H9 (cell line): ENCODE data around the gene ZFR2. TPM values are rescaled to one million over a fixed set of nuclear protein-coding genes. Genes with fewer than 3 reads are reported as not detected.

ENCODE experiments used
- DNase-seq: peaks from one replicate; pipeline ENCODE4 v3.0.0-alpha.2; 2017
- H2AFZ ChIP-seq: one replicate; pipeline ENCODE4 v1.6.1; 2013; ENCODE audit warnings: mild to moderate bottlenecking, low read length, control low read depth, moderate library complexity
- H2AK5ac ChIP-seq: 2 replicates; pipeline ENCODE4 v1.6.1; 2013; ENCODE audit warnings: low read length, control low read depth, mixed read lengths; ENCODE audit not compliant: insufficient read length
- H2BK120ac ChIP-seq: one replicate; pipeline ENCODE4 v1.6.1; 2013; ENCODE audit warnings: low read depth, mild to moderate bottlenecking, low read length, control low read depth, inconsistent platforms; ENCODE audit not compliant: poor library complexity, severe bottlenecking
- H2BK12ac ChIP-seq: 2 replicates; pipeline ENCODE4 v1.6.1; 2013; ENCODE audit warnings: low read length, control low read depth, mixed read lengths, low read depth; ENCODE audit not compliant: insufficient read length
- H2BK15ac ChIP-seq: 2 replicates; pipeline ENCODE4 v1.6.1; 2013; ENCODE audit warnings: low read depth, low read length, control low read depth
- H2BK20ac ChIP-seq: one replicate; pipeline ENCODE4 v1.6.1; 2013; ENCODE audit warnings: low read depth, mild to moderate bottlenecking, low read length, control low read depth, inconsistent platforms; ENCODE audit not compliant: poor library complexity, severe bottlenecking
- H2BK5ac ChIP-seq: 2 replicates; pipeline ENCODE4 v1.6.1; 2013; ENCODE audit warnings: low read length, control low read depth, mixed read lengths; ENCODE audit not compliant: insufficient read length
- H3K14ac ChIP-seq: 2 replicates; pipeline ENCODE4 v1.6.1; 2013; ENCODE audit warnings: low read length, control low read depth; ENCODE audit not compliant: insufficient read depth
- H3K18ac ChIP-seq: 2 replicates; pipeline ENCODE4 v1.6.1; 2013; ENCODE audit warnings: low read depth, mild to moderate bottlenecking, mixed read lengths, low read length, control low read depth; ENCODE audit not compliant: insufficient read length
- H3K23ac ChIP-seq: 2 replicates; pipeline ENCODE4 v1.6.1; 2013; ENCODE audit warnings: low read length, control low read depth, mixed read lengths, low read depth; ENCODE audit not compliant: insufficient read length
- H3K23me2 ChIP-seq: 2 replicates; pipeline ENCODE4 v1.6.1; 2013; ENCODE audit warnings: low read depth, mild to moderate bottlenecking, mixed read lengths, low read length, control low read depth; ENCODE audit not compliant: insufficient read length, poor library complexity, severe bottlenecking
- H3K27ac ChIP-seq: 2 replicates; pipeline ENCODE4 v1.5.1; 2013; ENCODE audit warnings: low read length, control low read depth, mixed read lengths, low read depth; ENCODE audit not compliant: insufficient read length
- H3K27me3 ChIP-seq: 2 replicates; pipeline ENCODE4 v1.6.1; 2013; ENCODE audit warnings: low read length, control low read depth, inconsistent platforms; ENCODE audit not compliant: insufficient read depth
- H3K4ac ChIP-seq: 2 replicates; pipeline ENCODE4 v1.6.1; 2013; ENCODE audit warnings: low read depth, mild to moderate bottlenecking, control low read depth, inconsistent platforms, low read length, moderate library complexity
- H3K4me1 ChIP-seq: 2 replicates; pipeline ENCODE4 v1.6.1; 2013; ENCODE audit warnings: low read length, control low read depth, inconsistent platforms; ENCODE audit not compliant: insufficient read depth
- H3K4me2 ChIP-seq: 2 replicates; pipeline ENCODE4 v1.6.1; 2013; ENCODE audit warnings: low read length, control low read depth, mixed read lengths; ENCODE audit not compliant: insufficient read length, insufficient read depth
- H3K56ac ChIP-seq: 2 replicates; pipeline ENCODE4 v1.6.1; 2013; ENCODE audit warnings: low read depth, mild to moderate bottlenecking, mixed read lengths, low read length, control low read depth; ENCODE audit not compliant: insufficient read length
- H3K79me1 ChIP-seq: 2 replicates; pipeline ENCODE4 v1.6.1; 2013; ENCODE audit warnings: low read depth, mild to moderate bottlenecking, moderate library complexity, low read length, control low read depth, inconsistent platforms; ENCODE audit not compliant: insufficient read depth, poor library complexity, severe bottlenecking
- H3K79me2 ChIP-seq: 2 replicates; pipeline ENCODE4 v1.6.1; 2013; ENCODE audit warnings: low read length, control low read depth, inconsistent platforms; ENCODE audit not compliant: insufficient read depth
- H3K9ac ChIP-seq: 2 replicates; pipeline ENCODE4 v1.6.1; 2013; ENCODE audit warnings: low read length, control low read depth, mixed read lengths; ENCODE audit not compliant: insufficient read length; ENCODE audit errors: extremely low read depth
- H3K9me3 ChIP-seq: one replicate; pipeline ENCODE4 v1.6.1; 2013; ENCODE audit warnings: low read depth, low read length, inconsistent platforms; ENCODE audit not compliant: control insufficient read depth
- H3T11ph ChIP-seq: one replicate; pipeline ENCODE4 v1.6.1; 2013; ENCODE audit warnings: mild to moderate bottlenecking, low read length, control low read depth, inconsistent platforms
- H4K20me1 ChIP-seq: one replicate; pipeline ENCODE4 v1.6.1; 2013; ENCODE audit not compliant: control insufficient read depth, insufficient read length, insufficient read depth
- H4K5ac ChIP-seq: 2 replicates; pipeline ENCODE4 v1.6.1; 2013; ENCODE audit warnings: low read depth, mild to moderate bottlenecking, mixed read lengths, low read length, control low read depth; ENCODE audit not compliant: insufficient read length
- H4K8ac ChIP-seq: replicated peaks from 2 replicates; pipeline ENCODE4 v1.6.1; 2013; ENCODE audit warnings: low read length, control low read depth, mixed read lengths, low read depth; ENCODE audit not compliant: insufficient read length
- H4K91ac ChIP-seq: 2 replicates; pipeline ENCODE4 v1.6.1; 2013; ENCODE audit warnings: low read depth, mild to moderate bottlenecking, moderate library complexity, mixed read lengths, low read length, control low read depth; ENCODE audit not compliant: insufficient read length
- H3K27ac Mint-ChIP-seq, 3 experiments: 2 replicates in 2 of 3; 3 replicates in 1 of 3; pipeline ENCODE4 v1.8.0; 2020 to 2021; ENCODE audit warnings: mixed read lengths in 3 of 3, mild to moderate bottlenecking in 1 of 3, moderate library complexity in 1 of 3
- H3K27me3 Mint-ChIP-seq: 2 replicates; pipeline ENCODE4 v1.8.0; 2021; ENCODE audit warnings: low read depth, mild to moderate bottlenecking, moderate library complexity, mixed read lengths
- H3K36me3 Mint-ChIP-seq, 3 experiments: 2 replicates in 2 of 3; 3 replicates in 1 of 3; pipeline ENCODE4 v1.8.0; 2020 to 2021; ENCODE audit warnings: low read depth in 3 of 3, mixed read lengths in 3 of 3; ENCODE audit not compliant: insufficient read depth in 1 of 3
- H3K4me1 Mint-ChIP-seq, 2 experiments: 2 replicates each; pipeline ENCODE4 v1.8.0; 2020; ENCODE audit warnings: mixed read lengths in 2 of 2
- H3K4me3 Mint-ChIP-seq, 2 experiments: 2 replicates in 1 of 2; 3 replicates in 1 of 2; pipeline ENCODE4 v1.8.0; 2020 to 2021; ENCODE audit warnings: mild to moderate bottlenecking in 2 of 2, mixed read lengths in 2 of 2, moderate library complexity in 1 of 2
- H3K9me3 Mint-ChIP-seq, 2 experiments: 2 replicates in 1 of 2; 3 replicates in 1 of 2; pipeline ENCODE4 v1.8.0; 2020; ENCODE audit warnings: mild to moderate bottlenecking in 2 of 2, mixed read lengths in 2 of 2, moderate library complexity in 1 of 2
- CTCF ChIP-seq: fragments of 200-600 bp; sonication (generic); conservative IDR thresholded peaks from 3 replicates; pipeline ENCODE4 v1.8.0; 2021; ENCODE audit warnings: antibody characterized with exemption, mild to moderate bottlenecking
- WGBS: extraction: QIAGEN DNeasy Blood & Tissue Kit; methylation state at CpG from one replicate; pipeline ENCODE4 v1.1.7; 2013; ENCODE audit warnings: missing lambda C conversion rate, low lambda C conversion rate, mixed read lengths; ENCODE audit not compliant: insufficient read length; ENCODE audit errors: extremely low coverage; 5-methylcytosine and 5-hydroxymethylcytosine counted together
- total RNA-seq: library from RNA; stranded (reverse); gene quantifications from 2 replicates; pipeline ENCODE4 v1.2.1, GENCODE V29; 2021

The ZFR2 gene
- total RNA-seq, 1 experiment from 2014 or later = 18.3 TPM

- H2BK5ac ChIP-seq = no peak overlapping the region
- no peak overlapping the region for H3K27ac ChIP-seq
- no peak overlapping the region for H4K5ac ChIP-seq
- H2AK5ac ChIP-seq = no peak overlapping the region
- no peak overlapping the region for H4K91ac ChIP-seq
- no peaks in the 10 kb centered on the region for H3K27me3 ChIP-seq
- WGBS = no CpG with 5 or more reads among the region's 12 CpGs
- H3K4me1 Mint-ChIP-seq = peaks cover 13 to 16% of the 10 kb centered on the region in 2 experiments
- peak overlapping the region in 1 of 3 experiments; percentile 93; a peak in 1 of 7 replicates for H3K27ac Mint-ChIP-seq
- no peak overlapping the region for H2AFZ ChIP-seq
- no peak overlapping the region for H2BK12ac ChIP-seq
- H3K4ac ChIP-seq = no peak overlapping the region
- no peak overlapping the region for H3K14ac ChIP-seq
- TF ChIP-seq CTCF = no peak
- H4K8ac ChIP-seq = no peak overlapping the region
- no peaks in the 10 kb centered on the region for H4K20me1 ChIP-seq
- no peaks in the 10 kb centered on the region for H3K9me3 Mint-ChIP-seq
- no peak overlapping the region for H3K23ac ChIP-seq
- no peak overlapping the region for H2BK15ac ChIP-seq
- H2BK20ac ChIP-seq = no peak overlapping the region
- H3K36me3 Mint-ChIP-seq = peaks cover 0 to 5% (median 0%) of the 10 kb centered on the region in 3 experiments; a peak in 2 of 7 replicates
- no peak overlapping the region; a peak in 1 of 5 replicates for H3K4me3 Mint-ChIP-seq
- no peak overlapping the region for H3T11ph ChIP-seq
- no peak overlapping the region for H3K4me2 ChIP-seq
- H3K9ac ChIP-seq = no peak overlapping the region
- DNase-seq = no peak
- no peak overlapping the region for H2BK120ac ChIP-seq
- H3K4me1 ChIP-seq = no peaks in the 10 kb centered on the region
- H3K27me3 Mint-ChIP-seq = peaks cover 6% of the 10 kb centered on the region
- peaks cover 8% of the 10 kb centered on the region for H3K23me2 ChIP-seq
- H3K79me2 ChIP-seq = no peaks in the 10 kb centered on the region
- no peaks in the 10 kb centered on the region for H3K9me3 ChIP-seq
- H3K79me1 ChIP-seq = no peaks in the 10 kb centered on the region
- no peak overlapping the region for H3K56ac ChIP-seq
- H3K18ac ChIP-seq = no peak overlapping the region
Measured at GRCh38 chr19:3863648-3864047, 5.2 kb downstream of the ZFR2 start.
